H1 (cell line): Measurements from ENCODE around the gene LY9. TPM values are rescaled to one million over a fixed set of nuclear protein-coding genes. Genes with fewer than 3 reads are reported as not detected.

Experiments used
- CTCF ChIA-PET: fragments of 300-600 bp; sonication (Branson Sonifier 250); formaldehyde crosslinking; loops from one replicate; lab custom pipeline; 2021; ENCODE audit not compliant: partially characterized antibody; lab: Charles Lee
- POLR2A ChIA-PET: fragments of 300-600 bp; sonication (Branson Sonifier 250); formaldehyde crosslinking; loops from one replicate; lab custom pipeline; 2021; ENCODE audit warnings: inconsistent platforms; ENCODE audit not compliant: partially characterized antibody; lab: Charles Lee
- DNase-seq, 2 experiments: peaks; one replicate each; pipeline versions ENCODE4 v3.0.0 to v3.0.0-alpha.2; 2010 to 2022; ENCODE audit warnings: low spot score in 2 of 2, low read depth in 1 of 2, mixed read lengths in 1 of 2
- FAIRE-seq: peaks from 2 replicates; lab custom pipeline; 2011; peaks lifted over from hg19 to GRCh38; lab: Jason Lieb, UNC
- H2AFZ ChIP-seq: 2 replicates; pipeline ENCODE4 v1.8.1; 2012; ENCODE audit warnings: low read length, inconsistent platforms
- H2AK5ac ChIP-seq: 2 replicates; pipeline ENCODE4 v1.6.1; 2013; ENCODE audit warnings: low read depth, low read length
- H2BK120ac ChIP-seq: replicated peaks from 2 replicates; pipeline ENCODE3; 2013; ENCODE audit warnings: low read depth, low read length, inconsistent platforms
- H2BK12ac ChIP-seq: 2 replicates; pipeline ENCODE4 v1.6.1; 2013; ENCODE audit warnings: low read depth, low read length
- H2BK15ac ChIP-seq: 2 replicates; pipeline ENCODE4 v1.6.1; 2013; ENCODE audit warnings: low read length
- H2BK20ac ChIP-seq: 2 replicates; pipeline ENCODE4 v1.6.1; 2013; ENCODE audit warnings: low read length
- H2BK5ac ChIP-seq: 2 replicates; pipeline ENCODE4 v1.6.1; 2013; ENCODE audit warnings: low read depth, low read length
- H3K14ac ChIP-seq: 2 replicates; pipeline ENCODE4 v1.6.1; 2013; ENCODE audit warnings: inconsistent platforms; ENCODE audit not compliant: insufficient read length
- H3K18ac ChIP-seq: 2 replicates; pipeline ENCODE4 v1.6.1; 2013; ENCODE audit warnings: low read length; ENCODE audit errors: extremely low read depth
- H3K23ac ChIP-seq: 2 replicates; pipeline ENCODE4 v1.6.1; 2013; ENCODE audit warnings: inconsistent platforms; ENCODE audit not compliant: insufficient read length
- H3K23me2 ChIP-seq: 2 replicates; pipeline ENCODE4 v1.6.1; 2013; ENCODE audit warnings: low read depth, low read length
- H3K27ac ChIP-seq: 2 replicates; pipeline ENCODE4 v1.6.1; 2011; ENCODE audit warnings: low read depth, low read length, inconsistent platforms
- H3K27me3 ChIP-seq, 4 experiments: replicated peaks in 1 of 4; 1 replicate in 1 of 4; 2 replicates in 3 of 4; pipeline versions ENCODE4 v1.6.1 to v1.8.1; 2011 to 2013; ENCODE audit warnings: low read length in 3 of 4, mild to moderate bottlenecking in 3 of 4, inconsistent platforms in 2 of 4, mixed read lengths in 2 of 4, moderate library complexity in 1 of 4; ENCODE audit not compliant: control insufficient read depth in 3 of 4, insufficient read depth in 3 of 4; ENCODE audit errors: extremely low read depth in 1 of 4
- H3K36me3 ChIP-seq, 4 experiments: 2 replicates each; pipeline versions ENCODE4 v1.6.1 to v1.8.1; 2011 to 2013; ENCODE audit warnings: mild to moderate bottlenecking in 4 of 4, low read length in 3 of 4, moderate library complexity in 2 of 4, control low read depth in 1 of 4, inconsistent platforms in 1 of 4; ENCODE audit not compliant: insufficient read depth in 4 of 4, control insufficient read depth in 2 of 4
- H3K4ac ChIP-seq: replicated peaks from 2 replicates; pipeline ENCODE3; 2013; ENCODE audit warnings: low read length, low read depth, mixed read lengths, inconsistent platforms; ENCODE audit not compliant: insufficient read length
- H3K4me1 ChIP-seq, 4 experiments: replicated peaks in 1 of 4; 1 replicate in 1 of 4; 2 replicates in 3 of 4; pipeline versions ENCODE4 v1.6.1 to v1.8.1; 2011 to 2013; ENCODE audit warnings: low read length in 3 of 4, inconsistent platforms in 2 of 4, mixed read lengths in 1 of 4; ENCODE audit not compliant: insufficient read depth in 4 of 4, control insufficient read depth in 3 of 4
- H3K4me2 ChIP-seq, 2 experiments: 2 replicates each; pipeline versions ENCODE4 v1.6.1 to v1.8.1; 2011 to 2013; ENCODE audit warnings: low read depth in 2 of 2, low read length in 2 of 2, control low read depth in 1 of 2, inconsistent platforms in 1 of 2, mild to moderate bottlenecking in 1 of 2; ENCODE audit not compliant: insufficient read depth in 1 of 2
- H3K4me3 ChIP-seq, 4 experiments: fragments of 200-600, 300-600 bp in 1 of 4; sonication (generic), shearing (Covaris generic), sonication (Bioruptor Twin) in 1 of 4; 2 replicates each; pipeline versions ENCODE4 v1.5.1 to v1.8.1; 2011 to 2016; ENCODE audit warnings: low read length in 4 of 4, low read depth in 3 of 4, control low read depth in 2 of 4, inconsistent platforms in 2 of 4, mild to moderate bottlenecking in 2 of 4, mixed read lengths in 1 of 4, moderate library complexity in 1 of 4; ENCODE audit not compliant: insufficient read depth in 2 of 4; ENCODE audit errors: extremely low read depth in 1 of 4
- H3K56ac ChIP-seq: replicated peaks from 2 replicates; pipeline ENCODE3; 2013; ENCODE audit warnings: low read depth, mild to moderate bottlenecking, mixed read lengths, low read length, inconsistent platforms; ENCODE audit not compliant: insufficient read length
- H3K79me1 ChIP-seq: 2 replicates; pipeline ENCODE4 v1.6.1; 2013; ENCODE audit warnings: low read depth, low read length, control low read depth
- H3K79me2 ChIP-seq, 2 experiments: 2 replicates each; pipeline versions ENCODE4 v1.6.1 to v1.8.1; 2012 to 2013; ENCODE audit warnings: low read length in 2 of 2, mild to moderate bottlenecking in 2 of 2, inconsistent platforms in 1 of 2; ENCODE audit not compliant: insufficient read depth in 2 of 2, control insufficient read depth in 1 of 2
- H3K9ac ChIP-seq, 4 experiments: replicated peaks in 1 of 4; 1 replicate in 1 of 4; 2 replicates in 3 of 4; pipeline versions ENCODE4 v1.6.1 to v1.8.1; 2011 to 2013; ENCODE audit warnings: low read depth in 3 of 4, low read length in 3 of 4, control low read depth in 2 of 4, mild to moderate bottlenecking in 2 of 4, moderate library complexity in 2 of 4, inconsistent platforms in 1 of 4; ENCODE audit errors: extremely low read depth in 1 of 4
- H3K9me3 ChIP-seq, 2 experiments: 2 replicates each; pipeline versions ENCODE4 v1.6.1 to v1.8.1; 2012 to 2013; ENCODE audit warnings: mild to moderate bottlenecking in 2 of 2, moderate library complexity in 2 of 2, control low read depth in 1 of 2, inconsistent platforms in 1 of 2, low read depth in 1 of 2, low read length in 1 of 2, mixed read lengths in 1 of 2; ENCODE audit not compliant: insufficient read depth in 2 of 2
- H4K20me1 ChIP-seq, 2 experiments: replicated peaks in 1 of 2; 2 replicates each; pipeline versions ENCODE3 to v1.8.1; 2011 to 2013; ENCODE audit warnings: inconsistent platforms in 2 of 2, low read length in 2 of 2, mild to moderate bottlenecking in 1 of 2; ENCODE audit not compliant: insufficient read depth in 2 of 2, control insufficient read depth in 1 of 2
- H4K5ac ChIP-seq: 2 replicates; pipeline ENCODE4 v1.6.1; 2013; ENCODE audit warnings: low read length, low read depth, mixed read lengths, inconsistent platforms; ENCODE audit not compliant: insufficient read length
- H4K8ac ChIP-seq: 2 replicates; pipeline ENCODE4 v1.8.0; 2013; ENCODE audit warnings: mild to moderate bottlenecking, moderate library complexity, low read length, inconsistent platforms; ENCODE audit not compliant: insufficient read depth; ENCODE audit errors: extremely low read depth
- H4K91ac ChIP-seq: replicated peaks from 2 replicates; pipeline ENCODE3; 2013; ENCODE audit warnings: low read length, mixed read lengths, inconsistent platforms; ENCODE audit not compliant: insufficient read length
- CTCF ChIP-seq, 3 experiments: IDR thresholded peaks; 1 replicate in 2 of 3; 2 replicates in 1 of 3; pipeline versions ENCODE4 v1.5.1 to v1.6.1; 2011; ENCODE audit warnings: low read length in 3 of 3, mild to moderate bottlenecking in 3 of 3, inconsistent platforms in 2 of 3, low read depth in 1 of 3, moderate library complexity in 1 of 3; ENCODE audit not compliant: insufficient read depth in 1 of 3; ENCODE audit errors: control extremely low read depth in 1 of 3
- RAD21 ChIP-seq, 2 experiments: IDR thresholded peaks in 1 of 2; conservative IDR thresholded peaks in 1 of 2; 2 replicates each; pipeline ENCODE4 v1.6.1; 2011; ENCODE audit warnings: low read depth in 2 of 2, low read length in 2 of 2, improper control_type of control experiment in 1 of 2, inconsistent platforms in 1 of 2, mild to moderate bottlenecking in 1 of 2, moderate library complexity in 1 of 2
- SIX5 ChIP-seq: IDR thresholded peaks from 2 replicates; pipeline ENCODE4 v1.6.1; 2011; ENCODE audit warnings: mild to moderate bottlenecking, low read depth, low read length
- polyA plus RNA-seq, 7 experiments: library from polyadenylated mRNA; depleted of rRNA in 3 of 7; stranded (reverse) in 5 of 7; unstranded in 2 of 7; fragments of >200 nt in 5 of 7; fragments of 200-250 nt in 2 of 7; gene quantifications; 1 replicate in 5 of 7; 2 replicates in 1 of 7; 4 replicates in 1 of 7; pipeline versions ENCODE4 v1.2.1 to v1.2.3, GENCODE V29; 2011 to 2013; ENCODE audit warnings: missing spikeins in 2 of 7, mixed read lengths in 2 of 7
- total RNA-seq: library from RNA; stranded (reverse); fragmentation: NEBNext Ultra II Directional; extraction: Animal tissue kit (Norgen Biotek cat#: 25700); gene quantifications from 2 replicates; pipeline ENCODE4 v1.2.1, GENCODE V29; 2021

The LY9 gene
- total and polyA plus RNA-seq, 2 of the 8 experiments (the other 6 are each of a cell fraction or from before 2014, with no cell fraction given) = not detected

- no peak overlapping the region for H3K4ac ChIP-seq
- no peaks in the 10 kb centered on the region for H4K20me1 ChIP-seq
- FAIRE-seq (no peak), DNase-seq (no peak)
- H4K8ac ChIP-seq = no peak overlapping the region
- no peaks in the 10 kb centered on the region for H3K9me3 ChIP-seq
- no peak overlapping the region for H2AFZ ChIP-seq
- no peaks in the 10 kb centered on the region for H3K79me1 ChIP-seq
- H4K5ac ChIP-seq = no peak overlapping the region
- no peak overlapping the region for H2BK5ac ChIP-seq
- H3K4me2 ChIP-seq = no peak overlapping the region
- no peak overlapping the region for H3K27ac ChIP-seq
- H2BK120ac ChIP-seq = no peak overlapping the region
- no peak overlapping the region for H3K14ac ChIP-seq
- no peak overlapping the region for H2BK12ac ChIP-seq
- H3K9ac ChIP-seq = no peak overlapping the region
- peak in 2 of 3 experiments; percentile 42 to 45; a peak in 3 of 4 replicates for TF ChIP-seq CTCF (IDR thresholded peaks at IDR 0.05; ENCODE audit: control extremely low read depth in 1 of 3, insufficient read depth in 1 of 3, low read depth in 1 of 3, low read length in 3 of 3)
- peak; percentile 13 to 38; a peak in 2 of 4 replicates for TF ChIP-seq RAD21 (IDR thresholded peaks at IDR 0.05 in 1 of 2, conservative IDR thresholded peaks at IDR 0.05 in 1 of 2; ENCODE audit: low read depth in 2 of 2, low read length in 2 of 2)
- TF ChIP-seq SIX5 = no peak
- POLR2A ChIA-PET = no interaction called here
- H3K79me2 ChIP-seq = no peaks in the 10 kb centered on the region
- no peak overlapping the region for H3K18ac ChIP-seq
- no peaks in the 10 kb centered on the region for H3K23me2 ChIP-seq
- no peak overlapping the region for H2BK15ac ChIP-seq
- no peaks in the 10 kb centered on the region for H3K36me3 ChIP-seq
- CTCF ChIA-PET = interaction anchor here (0.6 to 5.7 kb wide), 25 partner anchors 8 to 612 kb away, joined by 3 to 33 read pairs (median 4); partner anchors contain the start of genes ITLN1 and ITLN2
- no peak overlapping the region for H2AK5ac ChIP-seq
- no peak overlapping the region for H3K4me3 ChIP-seq
- no peak overlapping the region for H2BK20ac ChIP-seq
- H4K91ac ChIP-seq = no peak overlapping the region
- H3K56ac ChIP-seq = no peak overlapping the region
- no peak overlapping the region for H3K23ac ChIP-seq
- H3K4me1 ChIP-seq = no peaks in the 10 kb centered on the region; a peak in 1 of 7 replicates
- H3K27me3 ChIP-seq = no peaks in the 10 kb centered on the region
Measured at GRCh38 chr1:160877221-160877620, 81.2 kb downstream of the LY9 start.
